ENCODE data around the gene UNC5A. TPM values are rescaled to one million over a fixed set of nuclear protein-coding genes. Genes with fewer than 3 reads are reported as not detected.
A peak's percentile ranks its signal among the peaks of the same experiment; 100 is the strongest.

Gene UNC5A
- polyA plus RNA-seq, 1 of the 3 experiments (the other 2 are of a cell fraction), result 0.46 TPM

- TF ChIP-seq GATA2 (CRISPR knock-in tag; IDR thresholded peaks at IDR 0.05), result no peak
These were observed 7.5 kb downstream of the UNC5A start (continued) for GRCh38 chr5:176817841-176818377.

GRCh38 chr5:176818391-176819098 lies 8.2 kb downstream of the UNC5A start:
- 74% methylated on average over 10 of the region's 12 CpGs for WGBS (ENCODE audit: low lambda C conversion rate)
- DNase-seq, result no peak
- H3K4me2 ChIP-seq, result peak overlapping the region; percentile 80; the same call in 1 of the 2 replicates
- H3K9me2 ChIP-seq, result no peaks in the 10 kb centered on the region
- no peaks in the 10 kb centered on the region for H3K9me3 ChIP-seq
- peaks cover 0 to 42% of the 10 kb centered on the region in 2 experiments; a peak in 1 of 4 replicates for H3K4me1 ChIP-seq (ENCODE audit: control insufficient read depth in 1 of 2, insufficient read depth in 2 of 2, low read depth in 1 of 2, low read length in 1 of 2)
- peak overlapping the region in 1 of 2 experiments; percentile 28; a peak in 2 of 4 replicates for H3K27ac ChIP-seq (ENCODE audit: low read depth in 2 of 2, low read length in 1 of 2)
- peaks cover 10% of the 10 kb centered on the region for H3K27me3 ChIP-seq (ENCODE audit: insufficient read depth)
- no peaks in the 10 kb centered on the region for H3F3A ChIP-seq (replicated peaks; ENCODE audit: insufficient read depth)
- no peak overlapping the region for H3K9ac ChIP-seq
- TF ChIP-seq, protein P1, sequence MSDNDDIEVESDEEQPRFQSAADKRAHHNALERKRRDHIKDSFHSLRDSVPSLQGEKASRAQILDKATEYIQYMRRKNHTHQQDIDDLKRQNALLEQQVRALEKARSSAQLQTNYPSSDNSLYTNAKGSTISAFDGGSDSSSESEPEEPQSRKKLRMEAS (IDR thresholded peaks at IDR 0.05; ENCODE audit: low read depth), result no peak
- TF ChIP-seq RCOR1 (IDR thresholded peaks at IDR 0.05; ENCODE audit: low read length), result no peak
- TF ChIP-seq FOXJ3 (CRISPR knock-in tag; IDR thresholded peaks at IDR 0.05), result no peak
- no peak for TF ChIP-seq EP300 (IDR thresholded peaks at IDR 0.05; ENCODE audit: borderline replicate concordance in 1 of 2, low read depth in 1 of 2, low read length in 1 of 2)
- TF ChIP-seq NFIC (IDR thresholded peaks at IDR 0.05; ENCODE audit: borderline replicate concordance), result no peak
- TF ChIP-seq USF2 (IDR thresholded peaks at IDR 0.05; ENCODE audit: borderline replicate concordance, low read depth, low read length), result no peak
- TF ChIP-seq GABPA (IDR thresholded peaks at IDR 0.05; ENCODE audit: low read depth), result no peak
- TF ChIP-seq RXRA (IDR thresholded peaks at IDR 0.05; ENCODE audit: borderline replicate concordance, low read depth), result no peak
- no peak overlapping the region for H2AFZ ChIP-seq (ENCODE audit: low read depth)
- H3K4me3 ChIP-seq (ENCODE audit: low read depth in 2 of 2, low read length in 1 of 2), result peak overlapping the region in 1 of 2 experiments; percentile 61; a peak in 2 of 4 replicates
- H4K20me1 ChIP-seq (ENCODE audit: insufficient read depth), result no peaks in the 10 kb centered on the region
- no peaks in the 10 kb centered on the region for H3K36me3 ChIP-seq (replicated peaks in 1 of 2; ENCODE audit: control insufficient read depth in 1 of 2, insufficient read depth in 2 of 2, low read length in 1 of 2)
- CTCF ChIA-PET, result interaction anchor here (0.9 to 16.4 kb wide), 9 partner anchors 12 to 160 kb away, joined by 3 to 167 read pairs (median 4); no protein-coding TSS in a partner anchor
- no peaks in the 10 kb centered on the region for H3K79me2 ChIP-seq (ENCODE audit: insufficient read depth)
- POLR2A ChIA-PET, result interaction anchor here (1.9 to 2.3 kb wide), 2 partner anchors 7 to 20 kb away, joined by 5 to 9 read pairs; no protein-coding TSS in a partner anchor

DNA sequence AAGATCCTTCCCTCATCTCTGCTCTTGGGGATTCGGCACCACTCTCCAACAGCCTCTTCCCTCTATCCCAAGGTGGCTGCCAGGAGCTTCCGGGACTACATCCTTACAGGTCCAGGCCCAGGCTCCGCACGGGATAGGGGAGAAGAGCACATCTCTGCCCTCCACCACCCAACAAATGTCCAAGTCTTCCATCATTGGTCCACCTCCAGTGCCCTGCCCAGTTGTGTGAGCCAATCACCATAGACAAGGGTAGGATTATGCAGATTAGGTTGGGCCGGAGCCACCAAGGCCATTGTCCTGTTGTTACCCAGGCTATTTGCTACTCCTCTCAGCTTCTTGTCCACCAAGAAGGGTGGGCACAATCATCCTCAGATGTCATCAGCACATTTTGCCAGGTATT lies 9.1 kb downstream of the UNC5A start:
- H3K27ac ChIP-seq (ENCODE audit: low read depth in 2 of 2, low read length in 1 of 2), result no peak overlapping the region
- no peak overlapping the region for H3K4me3 ChIP-seq (ENCODE audit: low read depth in 2 of 2, low read length in 1 of 2)
- DNase-seq, result no peak
- H3K4me2 ChIP-seq, result no peak overlapping the region
- H2AFZ ChIP-seq (ENCODE audit: low read depth), result no peak overlapping the region
- H3K9me3 ChIP-seq, result no peaks in the 10 kb centered on the region
- peaks cover 0 to 44% of the 10 kb centered on the region in 2 experiments; a peak in 1 of 4 replicates for H3K4me1 ChIP-seq (ENCODE audit: control insufficient read depth in 1 of 2, insufficient read depth in 2 of 2, low read depth in 1 of 2, low read length in 1 of 2)
- ChIA-PET POLR2A (interaction anchor here (1.9 kb wide), 1 partner anchor 20 kb away, joined by 5 read pairs; no protein-coding TSS in a partner anchor), CTCF (interaction anchor here (0.9 to 16.4 kb wide), 5 partner anchors 13 to 161 kb away, joined by 3 to 167 read pairs (median 4); no protein-coding TSS in a partner anchor)
- no peaks in the 10 kb centered on the region for H3K36me3 ChIP-seq (replicated peaks in 1 of 2; ENCODE audit: control insufficient read depth in 1 of 2, insufficient read depth in 2 of 2, low read length in 1 of 2)
- H3K27me3 ChIP-seq (ENCODE audit: insufficient read depth), result peaks cover 10% of the 10 kb centered on the region
- H4K20me1 ChIP-seq (ENCODE audit: insufficient read depth), result no peaks in the 10 kb centered on the region
- H3K9ac ChIP-seq, result no peak overlapping the region
- no peaks in the 10 kb centered on the region for H3K79me2 ChIP-seq (ENCODE audit: insufficient read depth)
- no peak for TF ChIP-seq RCOR1 (IDR thresholded peaks at IDR 0.05; ENCODE audit: low read length)
- no peak for TF ChIP-seq MEF2A (IDR thresholded peaks at IDR 0.05; ENCODE audit: borderline replicate concordance, low read depth)
- TF ChIP-seq POLR2AphosphoS5 (IDR thresholded peaks at IDR 0.05; ENCODE audit: low read depth, low read length), result no peak
- TF ChIP-seq ELF1 (IDR thresholded peaks at IDR 0.05), result no peak
- TF ChIP-seq, protein P1 (IDR thresholded peaks at IDR 0.05; ENCODE audit: low read depth), result no peak
- no peak for TF ChIP-seq RAD21 (IDR thresholded peaks at IDR 0.05; ENCODE audit: low read length)
- TF ChIP-seq EZH2phosphoT487 (IDR thresholded peaks at IDR 0.05; ENCODE audit: borderline replicate concordance, low read depth), result no peak
- TF ChIP-seq TAF1 (IDR thresholded peaks at IDR 0.05; ENCODE audit: borderline replicate concordance, low read depth, low read length), result no peak
- TF ChIP-seq SMC3 (IDR thresholded peaks at IDR 0.05; ENCODE audit: low read depth, low read length), result no peak
- no peak for TF ChIP-seq RXRA (IDR thresholded peaks at IDR 0.05; ENCODE audit: borderline replicate concordance, low read depth)
- no peaks in the 10 kb centered on the region for H3K9me2 ChIP-seq
- WGBS (ENCODE audit: low lambda C conversion rate), result 84% methylated on average over 5 of the region's 5 CpGs
- H3F3A ChIP-seq (replicated peaks; ENCODE audit: insufficient read depth), result no peaks in the 10 kb centered on the region
